HEK293 (cell line): ENCODE data around the gene CD44.

ENCODE experiments used
- CTCF ChIA-PET: fragments of 350-600 bp; formaldehyde crosslinking; extraction: SDS; loops from one replicate; lab custom pipeline; 2021; ENCODE audit warnings: antibody characterized with exemption; lab: Yijun Ruan, JAX
- POLR2A ChIA-PET: fragments of 300-600 bp; formaldehyde crosslinking; extraction: SDS; loops from one replicate; lab custom pipeline; 2020; ENCODE audit warnings: antibody characterized with exemption, inconsistent platforms; lab: Yijun Ruan, JAX
- H3K27ac ChIP-seq: fragments of 200-500 bp; sonication (Bioruptor generic); 2 replicates; pipeline ENCODE4 v1.5.1; 2014; ENCODE audit warnings: low read depth, low read length, control low read depth, inconsistent platforms; ENCODE audit errors: extremely low read depth
- H3K36me3 ChIP-seq, 2 experiments: fragments of 200-500 bp in 1 of 2; sonication (Bioruptor generic) in 1 of 2; 1 replicate in 1 of 2; 2 replicates in 1 of 2; pipeline ENCODE4 v1.5.1; 2014 to 2017; ENCODE audit warnings: inconsistent platforms in 2 of 2, low read length in 2 of 2; ENCODE audit not compliant: control insufficient read depth in 2 of 2, insufficient read depth in 1 of 2
- H3K4me1 ChIP-seq: fragments of 200-500 bp; sonication (Bioruptor generic); 2 replicates; pipeline ENCODE4 v1.5.1; 2014; ENCODE audit warnings: mild to moderate bottlenecking, low read length, inconsistent platforms; ENCODE audit not compliant: control insufficient read depth, insufficient read depth
- H3K4me3 ChIP-seq: 2 replicates; pipeline ENCODE4 v1.5.1; 2011; ENCODE audit warnings: low read depth, mild to moderate bottlenecking, control low read depth, low read length, moderate library complexity
- H3K9me3 ChIP-seq: fragments of 200-500 bp; sonication (Bioruptor generic); 2 replicates; pipeline ENCODE4 v1.5.1; 2014; ENCODE audit warnings: low read depth, low read length, inconsistent platforms; ENCODE audit not compliant: control insufficient read depth, insufficient read depth
- REPIN1 ChIP-seq: fragments of 450-650 bp; formaldehyde crosslinking; IDR thresholded peaks from 2 replicates; pipeline ENCODE4 v1.5.1; 2017; ENCODE audit warnings: missing biosample characterization, missing genetic modification characterization, low read depth
- ZBTB20 ChIP-seq: fragments of 450-650 bp; formaldehyde crosslinking; IDR thresholded peaks from 2 replicates; pipeline ENCODE4 v1.5.1; 2016; ENCODE audit warnings: missing biosample characterization, missing genetic modification characterization
- ZFHX2 ChIP-seq: fragments of 450-650 bp; formaldehyde crosslinking; conservative IDR thresholded peaks from 2 replicates; pipeline ENCODE4 v1.5.1; 2016; ENCODE audit warnings: missing biosample characterization, missing genetic modification characterization
- ZFP37 ChIP-seq: fragments of 450-650 bp; formaldehyde crosslinking; IDR thresholded peaks from 2 replicates; pipeline ENCODE4 v1.5.1; 2016; ENCODE audit warnings: missing biosample characterization, missing genetic modification characterization
- ZFP69B ChIP-seq: fragments of 450-650 bp; formaldehyde crosslinking; IDR thresholded peaks from 2 replicates; pipeline ENCODE4 v1.5.1; 2016; ENCODE audit warnings: missing biosample characterization, missing genetic modification characterization
- ZNF239 ChIP-seq: fragments of 450-650 bp; formaldehyde crosslinking; IDR thresholded peaks from 2 replicates; pipeline ENCODE4 v1.5.1; 2016; ENCODE audit warnings: missing biosample characterization, missing genetic modification characterization
- ZNF266 ChIP-seq: fragments of 450-650 bp; formaldehyde crosslinking; IDR thresholded peaks from 2 replicates; pipeline ENCODE4 v1.5.1; 2016; ENCODE audit warnings: missing biosample characterization, missing genetic modification characterization, low read depth
- ZNF394 ChIP-seq: fragments of 450-650 bp; formaldehyde crosslinking; IDR thresholded peaks from 2 replicates; pipeline ENCODE4 v1.5.1; 2016; ENCODE audit warnings: missing biosample characterization, missing genetic modification characterization, mild to moderate bottlenecking, moderate library complexity, borderline replicate concordance
- ZNF426 ChIP-seq: fragments of 450-650 bp; formaldehyde crosslinking; IDR thresholded peaks from 2 replicates; pipeline ENCODE4 v1.5.1; 2017; ENCODE audit warnings: missing biosample characterization, missing genetic modification characterization, mild to moderate bottlenecking, inconsistent platforms, moderate library complexity
- ZNF501 ChIP-seq: fragments of 450-650 bp; formaldehyde crosslinking; IDR thresholded peaks from 2 replicates; pipeline ENCODE4 v1.5.1; 2016; ENCODE audit warnings: missing biosample characterization, missing genetic modification characterization
- ZNF513 ChIP-seq: fragments of 450-650 bp; IDR thresholded peaks from 2 replicates; pipeline ENCODE4 v1.5.1; 2018; ENCODE audit warnings: missing biosample characterization, missing genetic modification characterization
- ZNF785 ChIP-seq: fragments of 450-650 bp; formaldehyde crosslinking; IDR thresholded peaks from 2 replicates; pipeline ENCODE4 v1.5.1; 2016; ENCODE audit warnings: missing biosample characterization, missing genetic modification characterization
- ZSCAN23 ChIP-seq: fragments of 450-650 bp; formaldehyde crosslinking; IDR thresholded peaks from 2 replicates; pipeline ENCODE4 v1.5.1; 2016; ENCODE audit warnings: missing biosample characterization, missing genetic modification characterization
- ZSCAN30 ChIP-seq: fragments of 450-650 bp; IDR thresholded peaks from 2 replicates; pipeline ENCODE4 v1.5.1; 2018; ENCODE audit warnings: missing biosample characterization, mild to moderate bottlenecking, missing genetic modification characterization, moderate library complexity
- TF ChIP-seq, protein P1 (sequence below): fragments of 450-650 bp; formaldehyde crosslinking; IDR thresholded peaks from 2 replicates; pipeline ENCODE4 v1.5.1; 2016; ENCODE audit warnings: missing biosample characterization, missing genetic modification characterization
- TF ChIP-seq, protein P2 (sequence below): fragments of 450-650 bp; formaldehyde crosslinking; IDR thresholded peaks from 2 replicates; pipeline ENCODE4; 2016; ENCODE audit warnings: missing biosample characterization, missing genetic modification characterization
- TF ChIP-seq, protein P3 (sequence below): fragments of 450-650 bp; formaldehyde crosslinking; conservative IDR thresholded peaks from 2 replicates; pipeline ENCODE4 v1.5.1; 2016; ENCODE audit warnings: low read depth, missing biosample characterization, missing genetic modification characterization
- TF ChIP-seq, protein P4 (sequence below): fragments of 450-650 bp; formaldehyde crosslinking; IDR thresholded peaks from 2 replicates; pipeline ENCODE4 v1.5.1; 2017; ENCODE audit warnings: missing biosample characterization, missing genetic modification characterization
- TF ChIP-seq, protein P5 (sequence below): fragments of 450-650 bp; formaldehyde crosslinking; IDR thresholded peaks from 2 replicates; pipeline ENCODE4 v1.5.1; 2016; ENCODE audit warnings: missing biosample characterization, missing genetic modification characterization, borderline replicate concordance

CD44 gene

DNA sequence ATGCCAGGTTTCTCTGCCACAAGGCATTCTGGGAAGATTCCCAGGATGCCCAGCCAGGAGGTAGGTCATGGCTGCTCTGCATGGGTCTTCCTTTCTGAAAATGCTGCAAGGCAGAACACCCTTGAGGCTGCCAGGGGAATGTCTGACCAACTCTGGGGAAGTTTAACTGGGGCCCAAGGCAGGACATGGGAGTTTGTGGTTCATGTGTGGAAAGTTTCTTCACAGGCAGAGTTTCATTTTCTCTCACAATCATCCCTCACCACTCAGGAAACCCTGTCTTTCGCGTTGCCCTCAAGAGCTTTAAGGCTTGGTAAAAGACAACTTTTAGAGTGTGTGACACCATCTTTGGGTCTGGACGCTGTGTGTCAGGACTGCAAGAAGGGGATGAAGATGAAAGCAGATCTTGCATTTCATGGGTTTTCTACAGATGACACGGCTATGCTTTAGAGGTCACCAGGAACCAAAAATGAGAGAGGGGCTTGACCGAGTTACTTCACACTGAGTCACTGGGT lies 133.5 kb downstream of the CD44 start:
- TF ChIP-seq ZBTB20 (tag by site-specific recombination) (no peak), ZNF266 (no peak), ZSCAN23 (tag by site-specific recombination) (no peak), ZNF785 (tag by site-specific recombination) (no peak), ZFP69B (tag by site-specific recombination) (no peak), ZFHX2 (tag by site-specific recombination) (no peak), ZSCAN30 (tag by site-specific recombination) (no peak), ZFP37 (no peak), REPIN1 (tag by site-specific recombination) (no peak)
- TF ChIP-seq, protein P1, sequence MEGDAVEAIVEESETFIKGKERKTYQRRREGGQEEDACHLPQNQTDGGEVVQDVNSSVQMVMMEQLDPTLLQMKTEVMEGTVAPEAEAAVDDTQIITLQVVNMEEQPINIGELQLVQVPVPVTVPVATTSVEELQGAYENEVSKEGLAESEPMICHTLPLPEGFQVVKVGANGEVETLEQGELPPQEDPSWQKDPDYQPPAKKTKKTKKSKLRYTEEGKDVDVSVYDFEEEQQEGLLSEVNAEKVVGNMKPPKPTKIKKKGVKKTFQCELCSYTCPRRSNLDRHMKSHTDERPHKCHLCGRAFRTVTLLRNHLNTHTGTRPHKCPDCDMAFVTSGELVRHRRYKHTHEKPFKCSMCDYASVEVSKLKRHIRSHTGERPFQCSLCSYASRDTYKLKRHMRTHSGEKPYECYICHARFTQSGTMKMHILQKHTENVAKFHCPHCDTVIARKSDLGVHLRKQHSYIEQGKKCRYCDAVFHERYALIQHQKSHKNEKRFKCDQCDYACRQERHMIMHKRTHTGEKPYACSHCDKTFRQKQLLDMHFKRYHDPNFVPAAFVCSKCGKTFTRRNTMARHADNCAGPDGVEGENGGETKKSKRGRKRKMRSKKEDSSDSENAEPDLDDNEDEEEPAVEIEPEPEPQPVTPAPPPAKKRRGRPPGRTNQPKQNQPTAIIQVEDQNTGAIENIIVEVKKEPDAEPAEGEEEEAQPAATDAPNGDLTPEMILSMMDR, result no peak
- TF ChIP-seq, protein P2, sequence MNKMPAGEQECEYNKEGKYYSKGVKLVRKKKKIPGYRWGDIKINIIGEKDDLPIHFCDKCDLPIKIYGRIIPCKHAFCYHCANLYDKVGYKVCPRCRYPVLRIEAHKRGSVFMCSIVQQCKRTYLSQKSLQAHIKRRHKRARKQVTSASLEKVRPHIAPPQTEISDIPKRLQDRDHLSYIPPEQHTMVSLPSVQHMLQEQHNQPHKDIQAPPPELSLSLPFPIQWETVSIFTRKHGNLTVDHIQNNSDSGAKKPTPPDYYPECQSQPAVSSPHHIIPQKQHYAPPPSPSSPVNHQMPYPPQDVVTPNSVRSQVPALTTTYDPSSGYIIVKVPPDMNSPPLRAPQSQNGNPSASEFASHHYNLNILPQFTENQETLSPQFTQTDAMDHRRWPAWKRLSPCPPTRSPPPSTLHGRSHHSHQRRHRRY (tag by site-specific recombination), result no peak
- TF ChIP-seq, protein P3, sequence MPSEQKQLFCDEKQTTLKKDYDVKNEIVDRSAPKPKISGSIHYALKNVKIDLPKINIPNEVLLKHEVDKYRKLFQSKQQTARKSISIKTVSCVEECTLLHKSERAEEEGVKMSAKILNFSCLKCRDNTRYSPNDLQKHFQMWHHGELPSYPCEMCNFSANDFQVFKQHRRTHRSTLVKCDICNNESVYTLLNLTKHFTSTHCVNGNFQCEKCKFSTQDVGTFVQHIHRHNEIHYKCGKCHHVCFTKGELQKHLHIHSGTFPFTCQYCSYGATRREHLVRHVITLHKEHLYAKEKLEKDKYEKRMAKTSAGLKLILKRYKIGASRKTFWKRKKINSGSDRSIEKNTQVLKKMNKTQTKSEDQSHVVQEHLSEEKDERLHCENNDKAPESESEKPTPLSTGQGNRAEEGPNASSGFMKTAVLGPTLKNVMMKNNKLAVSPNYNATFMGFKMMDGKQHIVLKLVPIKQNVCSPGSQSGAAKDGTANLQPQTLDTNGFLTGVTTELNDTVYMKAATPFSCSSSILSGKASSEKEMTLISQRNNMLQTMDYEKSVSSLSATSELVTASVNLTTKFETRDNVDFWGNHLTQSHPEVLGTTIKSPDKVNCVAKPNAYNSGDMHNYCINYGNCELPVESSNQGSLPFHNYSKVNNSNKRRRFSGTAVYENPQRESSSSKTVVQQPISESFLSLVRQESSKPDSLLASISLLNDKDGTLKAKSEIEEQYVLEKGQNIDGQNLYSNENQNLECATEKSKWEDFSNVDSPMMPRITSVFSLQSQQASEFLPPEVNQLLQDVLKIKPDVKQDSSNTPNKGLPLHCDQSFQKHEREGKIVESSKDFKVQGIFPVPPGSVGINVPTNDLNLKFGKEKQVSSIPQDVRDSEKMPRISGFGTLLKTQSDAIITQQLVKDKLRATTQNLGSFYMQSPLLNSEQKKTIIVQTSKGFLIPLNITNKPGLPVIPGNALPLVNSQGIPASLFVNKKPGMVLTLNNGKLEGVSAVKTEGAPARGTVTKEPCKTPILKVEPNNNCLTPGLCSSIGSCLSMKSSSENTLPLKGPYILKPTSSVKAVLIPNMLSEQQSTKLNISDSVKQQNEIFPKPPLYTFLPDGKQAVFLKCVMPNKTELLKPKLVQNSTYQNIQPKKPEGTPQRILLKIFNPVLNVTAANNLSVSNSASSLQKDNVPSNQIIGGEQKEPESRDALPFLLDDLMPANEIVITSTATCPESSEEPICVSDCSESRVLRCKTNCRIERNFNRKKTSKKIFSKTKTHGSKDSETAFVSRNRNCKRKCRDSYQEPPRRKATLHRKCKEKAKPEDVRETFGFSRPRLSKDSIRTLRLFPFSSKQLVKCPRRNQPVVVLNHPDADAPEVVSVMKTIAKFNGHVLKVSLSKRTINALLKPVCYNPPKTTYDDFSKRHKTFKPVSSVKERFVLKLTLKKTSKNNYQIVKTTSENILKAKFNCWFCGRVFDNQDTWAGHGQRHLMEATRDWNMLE (tag by site-specific recombination), result no peak
- TF ChIP-seq, protein P4, sequence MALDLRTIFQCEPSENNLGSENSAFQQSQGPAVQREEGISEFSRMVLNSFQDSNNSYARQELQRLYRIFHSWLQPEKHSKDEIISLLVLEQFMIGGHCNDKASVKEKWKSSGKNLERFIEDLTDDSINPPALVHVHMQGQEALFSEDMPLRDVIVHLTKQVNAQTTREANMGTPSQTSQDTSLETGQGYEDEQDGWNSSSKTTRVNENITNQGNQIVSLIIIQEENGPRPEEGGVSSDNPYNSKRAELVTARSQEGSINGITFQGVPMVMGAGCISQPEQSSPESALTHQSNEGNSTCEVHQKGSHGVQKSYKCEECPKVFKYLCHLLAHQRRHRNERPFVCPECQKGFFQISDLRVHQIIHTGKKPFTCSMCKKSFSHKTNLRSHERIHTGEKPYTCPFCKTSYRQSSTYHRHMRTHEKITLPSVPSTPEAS (tag by site-specific recombination), result no peak
- Histone ChIP-seq H3K27ac (no peak overlapping the region), H3K4me1 (no peaks in the 10 kb centered on the region), H3K4me3 (no peak overlapping the region), H3K9me3 (no peaks in the 10 kb centered on the region), H3K36me3 (no peaks in the 10 kb centered on the region)
- CTCF ChIA-PET, result no interaction called here
- POLR2A ChIA-PET, result no interaction called here

- Histone ChIP-seq H3K4me3 (no peak overlapping the region), H3K36me3 (no peaks in the 10 kb centered on the region), H3K9me3 (no peaks in the 10 kb centered on the region), H3K4me1 (no peaks in the 10 kb centered on the region), H3K27ac (no peak overlapping the region)
- ChIA-PET CTCF (interaction anchor here (0.7 to 1.0 kb wide), 2 partner anchors 36 to 431 kb away, joined by 3 read pairs; no protein-coding TSS in a partner anchor), POLR2A (no interaction called here)
- TF ChIP-seq, protein P5, sequence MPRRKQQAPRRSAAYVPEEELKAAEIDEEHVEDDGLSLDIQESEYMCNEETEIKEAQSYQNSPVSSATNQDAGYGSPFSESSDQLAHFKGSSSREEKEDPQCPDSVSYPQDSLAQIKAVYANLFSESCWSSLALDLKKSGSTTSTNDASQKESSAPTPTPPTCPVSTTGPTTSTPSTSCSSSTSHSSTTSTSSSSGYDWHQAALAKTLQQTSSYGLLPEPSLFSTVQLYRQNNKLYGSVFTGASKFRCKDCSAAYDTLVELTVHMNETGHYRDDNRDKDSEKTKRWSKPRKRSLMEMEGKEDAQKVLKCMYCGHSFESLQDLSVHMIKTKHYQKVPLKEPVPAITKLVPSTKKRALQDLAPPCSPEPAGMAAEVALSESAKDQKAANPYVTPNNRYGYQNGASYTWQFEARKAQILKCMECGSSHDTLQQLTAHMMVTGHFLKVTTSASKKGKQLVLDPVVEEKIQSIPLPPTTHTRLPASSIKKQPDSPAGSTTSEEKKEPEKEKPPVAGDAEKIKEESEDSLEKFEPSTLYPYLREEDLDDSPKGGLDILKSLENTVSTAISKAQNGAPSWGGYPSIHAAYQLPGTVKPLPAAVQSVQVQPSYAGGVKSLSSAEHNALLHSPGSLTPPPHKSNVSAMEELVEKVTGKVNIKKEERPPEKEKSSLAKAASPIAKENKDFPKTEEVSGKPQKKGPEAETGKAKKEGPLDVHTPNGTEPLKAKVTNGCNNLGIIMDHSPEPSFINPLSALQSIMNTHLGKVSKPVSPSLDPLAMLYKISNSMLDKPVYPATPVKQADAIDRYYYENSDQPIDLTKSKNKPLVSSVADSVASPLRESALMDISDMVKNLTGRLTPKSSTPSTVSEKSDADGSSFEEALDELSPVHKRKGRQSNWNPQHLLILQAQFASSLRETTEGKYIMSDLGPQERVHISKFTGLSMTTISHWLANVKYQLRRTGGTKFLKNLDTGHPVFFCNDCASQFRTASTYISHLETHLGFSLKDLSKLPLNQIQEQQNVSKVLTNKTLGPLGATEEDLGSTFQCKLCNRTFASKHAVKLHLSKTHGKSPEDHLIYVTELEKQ (tag by site-specific recombination), result no peak
- TF ChIP-seq ZNF513 (tag by site-specific recombination) (no peak), ZNF426 (no peak), ZFHX2 (tag by site-specific recombination) (no peak), ZNF501 (tag by site-specific recombination) (no peak), ZNF394 (tag by site-specific recombination) (no peak), ZNF239 (tag by site-specific recombination) (no peak)
These were observed 136.2 kb downstream of the CD44 start for GRCh38 chr11:35274909-35275785.
